IMR-90 (cell line): ENCODE measurements around the gene SOX6. TPM values are rescaled to one million over a fixed set of nuclear protein-coding genes. Genes with fewer than 3 reads are reported as not detected.

Source experiments
- ATAC-seq: fragments of 200-7000 bp; cut with Tn5 transposase; 2 replicates; pipeline ENCODE4 v1.9.1; 2020; ENCODE audit warnings: low read depth, mild to moderate bottlenecking, moderate library complexity
- BruUV-seq: library from RNA; stranded (reverse); fragments of 400-500 nt; replicated peaks from 2 replicates; lab custom pipeline; 2021; lab: Mats Ljungman, UMichigan
- CTCF ChIA-PET: fragments of 300-600 bp; formaldehyde crosslinking; extraction: SDS; loops from one replicate; lab custom pipeline; 2021; ENCODE audit warnings: antibody characterized with exemption; lab: Yijun Ruan, JAX
- POLR2A ChIA-PET: fragments of 300-600 bp; sonication (Branson Sonifier 250); formaldehyde crosslinking; loops from one replicate; lab custom pipeline; 2022; ENCODE audit warnings: antibody characterized with exemption; ENCODE audit not compliant: unreplicated experiment; lab: Charles Lee
- DNase-seq: peaks from one replicate; pipeline ENCODE4 v3.0.0; 2013
- H2AFZ ChIP-seq: replicated peaks from 2 replicates; pipeline ENCODE3; 2013; ENCODE audit warnings: low read length, mild to moderate bottlenecking; ENCODE audit not compliant: poor library complexity
- H2AK5ac ChIP-seq: 2 replicates; pipeline ENCODE4 v1.6.1; 2013; ENCODE audit warnings: low read depth, low read length, inconsistent platforms
- H2AK9ac ChIP-seq: replicated peaks from 2 replicates; pipeline ENCODE3; 2013; ENCODE audit warnings: mild to moderate bottlenecking, low read depth, low read length, moderate library complexity; ENCODE audit not compliant: poor library complexity
- H2BK120ac ChIP-seq: 2 replicates; pipeline ENCODE4 v1.6.1; 2013; ENCODE audit warnings: low read depth, low read length, inconsistent platforms
- H2BK15ac ChIP-seq: 3 replicates; pipeline ENCODE4 v1.6.1; 2013; ENCODE audit warnings: low read depth, low read length, inconsistent platforms
- H2BK20ac ChIP-seq: 2 replicates; pipeline ENCODE4 v1.6.1; 2013; ENCODE audit warnings: low read depth, mild to moderate bottlenecking, inconsistent platforms, low read length, moderate library complexity
- H2BK5ac ChIP-seq: 2 replicates; pipeline ENCODE4 v1.6.1; 2013; ENCODE audit warnings: mild to moderate bottlenecking, low read depth, low read length, inconsistent platforms; ENCODE audit not compliant: poor library complexity, severe bottlenecking
- H3K14ac ChIP-seq: replicated peaks from 2 replicates; pipeline ENCODE4 v1.6.1; 2013; ENCODE audit warnings: low read depth, low read length, inconsistent platforms
- H3K18ac ChIP-seq: 2 replicates; pipeline ENCODE4 v1.6.1; 2013; ENCODE audit warnings: low read depth, low read length, control low read depth
- H3K23ac ChIP-seq: 2 replicates; pipeline ENCODE4 v1.6.1; 2013; ENCODE audit warnings: low read depth, low read length, inconsistent platforms
- H3K27ac ChIP-seq: 2 replicates; pipeline ENCODE4 v1.5.1; 2013; ENCODE audit warnings: mild to moderate bottlenecking, control low read depth, low read length; ENCODE audit not compliant: insufficient read depth
- H3K27me3 ChIP-seq: 2 replicates; pipeline ENCODE4 v1.6.1; 2013; ENCODE audit warnings: low read length; ENCODE audit not compliant: control insufficient read depth, insufficient read depth
- H3K36me3 ChIP-seq: 2 replicates; pipeline ENCODE4 v1.6.1; 2013; ENCODE audit warnings: low read length, mixed read lengths; ENCODE audit not compliant: control insufficient read depth, insufficient read depth
- H3K4ac ChIP-seq: 2 replicates; pipeline ENCODE4 v1.6.1; 2013; ENCODE audit warnings: low read depth, low read length, inconsistent platforms
- H3K4me1 ChIP-seq: 2 replicates; pipeline ENCODE4 v1.6.1; 2013; ENCODE audit warnings: low read length, mixed read lengths; ENCODE audit not compliant: control insufficient read depth, insufficient read depth
- H3K4me2 ChIP-seq: 2 replicates; pipeline ENCODE4 v1.6.1; 2013; ENCODE audit warnings: low read depth, mild to moderate bottlenecking, control low read depth, low read length, moderate library complexity
- H3K4me3 ChIP-seq: 2 replicates; pipeline ENCODE4 v1.5.1; 2013; ENCODE audit warnings: low read depth, mild to moderate bottlenecking, control low read depth, low read length, moderate library complexity; ENCODE audit not compliant: insufficient read depth
- H3K56ac ChIP-seq: 2 replicates; pipeline ENCODE4 v1.6.1; 2013; ENCODE audit warnings: low read length, inconsistent platforms; ENCODE audit not compliant: insufficient read depth; ENCODE audit errors: extremely low read depth
- H3K79me1 ChIP-seq, 2 experiments: 2 replicates each; pipeline ENCODE4 v1.6.1; 2013; ENCODE audit warnings: low read length in 2 of 2, inconsistent platforms in 1 of 2, low read depth in 1 of 2
- H3K9ac ChIP-seq: 2 replicates; pipeline ENCODE4 v1.6.1; 2013; ENCODE audit warnings: low read depth, low read length, control low read depth
- H3K9me1 ChIP-seq: 2 replicates; pipeline ENCODE4 v1.6.1; 2013; ENCODE audit warnings: low read length, inconsistent platforms; ENCODE audit not compliant: insufficient read depth
- H3K9me3 ChIP-seq: 2 replicates; pipeline ENCODE4 v1.6.1; 2013; ENCODE audit warnings: low read length; ENCODE audit not compliant: control insufficient read depth, insufficient read depth
- H4K20me1 ChIP-seq: 2 replicates; pipeline ENCODE4 v1.6.1; 2013; ENCODE audit warnings: low read length, inconsistent platforms; ENCODE audit not compliant: insufficient read depth
- H4K5ac ChIP-seq: 2 replicates; pipeline ENCODE4 v1.6.1; 2013; ENCODE audit warnings: mild to moderate bottlenecking, low read depth, low read length, control low read depth
- H4K8ac ChIP-seq, 2 experiments: 2 replicates each; pipeline ENCODE4 v1.6.1; 2013; ENCODE audit warnings: low read depth in 2 of 2, low read length in 2 of 2, control low read depth in 1 of 2, inconsistent platforms in 1 of 2
- H4K91ac ChIP-seq: 2 replicates; pipeline ENCODE4 v1.6.1; 2013; ENCODE audit warnings: low read depth, low read length, inconsistent platforms; ENCODE audit not compliant: insufficient read depth
- BHLHE40 ChIP-seq: fragments of 150-350 bp; IDR thresholded peaks from 2 replicates; pipeline ENCODE4 v1.6.1; 2016; ENCODE audit warnings: mild to moderate bottlenecking, low read depth, low read length
- CHD1 ChIP-seq: IDR thresholded peaks from 2 replicates; pipeline ENCODE4 v1.6.1; 2012; ENCODE audit warnings: low read depth, low read length, improper control_type of control experiment
- USF2 ChIP-seq: fragments of 150-350 bp; IDR thresholded peaks from 2 replicates; pipeline ENCODE4 v1.6.1; 2017; ENCODE audit warnings: mild to moderate bottlenecking, antibody characterized with exemption, low read length, low read depth
- WGBS, 2 experiments: methylation state at CpG; one replicate each; pipeline versions ENCODE4 v1.1.5 to v1.1.7; 2013; ENCODE audit warnings: missing lambda C conversion rate in 2 of 2; ENCODE audit not compliant: insufficient read length in 1 of 2; ENCODE audit errors: extremely low coverage in 2 of 2; 5-methylcytosine and 5-hydroxymethylcytosine counted together
- dilution Hi-C: fragments of 300-500 bp; cut with HindIII; formaldehyde crosslinking; loops from one replicate; pipeline ENCODE4 v1.14.3; 2018; ENCODE audit warnings: low sequenced_read_pairs; ENCODE audit not compliant: unreplicated experiment
- in situ Hi-C: fragments of 300-500 bp; cut with MboI; formaldehyde crosslinking; loops from 3 replicates; pipeline ENCODE4 v1.14.3; 2019; ENCODE audit warnings: low sequenced_read_pairs, inconsistent platforms, mixed read lengths
- intact Hi-C: fragments of 100-400 bp; cut with micrococcal nuclease; formaldehyde crosslinking; loops from 2 replicates; pipeline ENCODE4 v1.10.0; 2022
- polyA plus RNA-seq, 3 experiments: library from polyadenylated mRNA; depleted of rRNA; stranded (reverse); fragments of >200 nt; gene quantifications; 2 replicates each; pipeline ENCODE4 v1.2.3, GENCODE V29; 2012; ENCODE audit warnings: low replicate concordance in 1 of 3
- total RNA-seq: library from RNA; depleted of rRNA; stranded (reverse); fragments of >200 nt; gene quantifications from 2 replicates; pipeline ENCODE4 v1.2.3, GENCODE V29; 2012

The SOX6 gene
- total and polyA plus RNA-seq, 2 of the 4 experiments (the other 2 are of a cell fraction) = 1.7 to 7.7 TPM

- no peak overlapping the region for H2AK9ac ChIP-seq
- POLR2A ChIA-PET = no interaction called here
Observed at GRCh38 chr11:16363706-16364105, 7.4 kb upstream of the SOX6 start.

More at GRCh38 chr11:16363706-16364105, 7.4 kb upstream of the SOX6 start:
- Histone ChIP-seq H3K4me1 (peaks cover 5% of the 10 kb centered on the region), H2AFZ (no peak overlapping the region), H3K36me3 (no peaks in the 10 kb centered on the region), H3K56ac (no peak overlapping the region), H4K20me1 (no peaks in the 10 kb centered on the region), H2AK5ac (no peak overlapping the region), H4K5ac (no peak overlapping the region), H3K9me1 (no peaks in the 10 kb centered on the region), H3K27me3 (no peaks in the 10 kb centered on the region), H3K4me2 (no peak overlapping the region), H4K8ac (no peak overlapping the region), H2BK5ac (no peak overlapping the region), H2BK15ac (no peak overlapping the region), H2BK120ac (no peak overlapping the region), H4K91ac (no peak overlapping the region), H3K23ac (no peak overlapping the region), H3K4me3 (no peak overlapping the region), H3K14ac (no peak overlapping the region), H3K4ac (no peak overlapping the region), H3K18ac (no peak overlapping the region), H3K9ac (no peak overlapping the region), H3K9me3 (no peaks in the 10 kb centered on the region), H3K27ac (no peak overlapping the region), H2BK20ac (no peak overlapping the region), H3K79me1 (no peaks in the 10 kb centered on the region)
- in situ Hi-C loops = no loop called here
- no CpG with 5 or more reads among the region's 3 CpGs for WGBS, 2 experiments
- intact Hi-C loops = no loop called here
- no TSS peak for BruUV-seq
- CTCF ChIA-PET = no interaction called here
- dilution Hi-C loops = no loop called here
- TF ChIP-seq BHLHE40 (no peak), CHD1 (no peak), USF2 (no peak)
- ATAC-seq (no peak), DNase-seq (no peak)
